Measurements from ENCODE around the gene SLC1A2.

GRCh38 chr11:35307221-35307621 is 112.1 kb downstream of the SLC1A2 start:
- no peak for TF ChIP-seq CTCF (IDR thresholded peaks at IDR 0.05)
- TF ChIP-seq POLR2A (IDR thresholded peaks at IDR 0.05; ENCODE audit: low read depth), result no peak
